DND-41 (cell line): ENCODE measurements around the gene FGFR3.

ENCODE experiments used
- ATAC-seq: fragments of 200-7000 bp; cut with Tn5 transposase; 3 replicates; pipeline ENCODE4 v1.9.1; 2021; ENCODE audit warnings: low read depth; ENCODE audit not compliant: insufficient read depth
- DNase-seq: peaks from one replicate; pipeline ENCODE4 v3.0.0-alpha.2; 2020
- H2AFZ ChIP-seq: 2 replicates; pipeline ENCODE4 v1.6.0; 2012; ENCODE audit warnings: low read depth, low read length
- H3K27ac ChIP-seq: 2 replicates; pipeline ENCODE4 v1.5.1; 2012; ENCODE audit warnings: low read length, inconsistent platforms
- H3K27me3 ChIP-seq: fragments of 200-600 bp; sonication (generic); 2 replicates; pipeline ENCODE4 v1.6.0; 2012; ENCODE audit warnings: low read length, mild to moderate bottlenecking, inconsistent platforms; ENCODE audit not compliant: insufficient read depth, poor library complexity
- H3K36me3 ChIP-seq: 2 replicates; pipeline ENCODE4 v1.5.1; 2012; ENCODE audit warnings: low read length, inconsistent platforms; ENCODE audit not compliant: insufficient read depth
- H3K4me1 ChIP-seq: 2 replicates; pipeline ENCODE4 v1.5.1; 2012; ENCODE audit warnings: mild to moderate bottlenecking, low read length; ENCODE audit not compliant: insufficient read depth
- H3K4me2 ChIP-seq: 2 replicates; pipeline ENCODE4 v1.6.0; 2012; ENCODE audit warnings: mild to moderate bottlenecking, moderate library complexity, low read length, inconsistent platforms; ENCODE audit not compliant: insufficient read depth
- H3K4me3 ChIP-seq, 2 experiments: fragments of 200-600 bp in 1 of 2; shearing (Covaris generic) in 1 of 2; 2 replicates each; pipeline ENCODE4 v1.5.1; 2012 to 2016; ENCODE audit warnings: inconsistent platforms in 2 of 2, low read length in 2 of 2, mild to moderate bottlenecking in 2 of 2, low read depth in 1 of 2, moderate library complexity in 1 of 2
- H3K79me2 ChIP-seq: 2 replicates; pipeline ENCODE4 v1.6.0; 2012; ENCODE audit warnings: low read length, inconsistent platforms; ENCODE audit not compliant: insufficient read depth
- H3K9ac ChIP-seq: 2 replicates; pipeline ENCODE4 v1.6.0; 2012; ENCODE audit warnings: low read depth, mild to moderate bottlenecking, inconsistent platforms, low read length, moderate library complexity
- H3K9me3 ChIP-seq: 2 replicates; pipeline ENCODE4 v1.5.1; 2012; ENCODE audit warnings: low read length, moderate library complexity, mild to moderate bottlenecking, inconsistent platforms; ENCODE audit not compliant: insufficient read depth, severe bottlenecking
- H4K20me1 ChIP-seq: 2 replicates; pipeline ENCODE4 v1.6.0; 2012; ENCODE audit warnings: low read length; ENCODE audit not compliant: insufficient read depth
- EZH2 ChIP-seq: IDR thresholded peaks from 3 replicates; pipeline ENCODE4 v1.6.1; 2012; ENCODE audit warnings: borderline replicate concordance, low read depth, mild to moderate bottlenecking, moderate library complexity, low read length, inconsistent platforms; ENCODE audit not compliant: severe bottlenecking
- TF ChIP-seq, protein P1 (sequence below): IDR thresholded peaks from 2 replicates; pipeline ENCODE4 v1.5.1; 2012; ENCODE audit warnings: borderline replicate concordance, low read length, moderate library complexity, mild to moderate bottlenecking; ENCODE audit not compliant: poor library complexity, severe bottlenecking; ENCODE audit errors: extremely low read depth

Gene FGFR3

DNA sequence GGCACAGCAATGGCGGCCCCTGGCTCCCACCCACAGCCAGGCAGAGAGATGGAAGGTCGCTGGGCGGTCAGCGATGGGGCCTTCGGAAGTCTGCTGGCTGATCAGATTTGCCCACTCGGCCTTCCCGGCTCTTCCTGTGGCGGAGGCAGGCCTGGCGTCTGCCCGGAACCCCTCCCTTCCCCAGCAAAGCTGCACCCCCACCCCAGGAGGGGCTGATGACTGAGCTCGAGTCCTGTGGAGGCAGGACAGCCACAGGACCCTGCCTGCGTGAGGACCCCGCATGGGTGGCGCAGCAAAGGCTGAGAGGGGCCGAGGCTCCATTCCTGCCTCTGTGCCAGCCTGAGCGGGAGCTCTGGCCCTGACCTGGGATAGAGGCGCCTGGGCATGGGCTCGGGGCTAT lies 37.0 kb upstream of the FGFR3 start:
- Histone ChIP-seq H3K4me1 (no peaks in the 10 kb centered on the region), H3K36me3 (no peaks in the 10 kb centered on the region), H3K27ac (no peak overlapping the region), H3K4me3 (no peak overlapping the region), H4K20me1 (peaks cover 5% of the 10 kb centered on the region), H3K9me3 (no peaks in the 10 kb centered on the region), H2AFZ (no peak overlapping the region), H3K27me3 (no peaks in the 10 kb centered on the region), H3K9ac (no peak overlapping the region), H3K79me2 (no peaks in the 10 kb centered on the region), H3K4me2 (no peak overlapping the region)
- DNase-seq (no peak), ATAC-seq (no peak)
- TF ChIP-seq EZH2: no peak
- TF ChIP-seq, protein P1, sequence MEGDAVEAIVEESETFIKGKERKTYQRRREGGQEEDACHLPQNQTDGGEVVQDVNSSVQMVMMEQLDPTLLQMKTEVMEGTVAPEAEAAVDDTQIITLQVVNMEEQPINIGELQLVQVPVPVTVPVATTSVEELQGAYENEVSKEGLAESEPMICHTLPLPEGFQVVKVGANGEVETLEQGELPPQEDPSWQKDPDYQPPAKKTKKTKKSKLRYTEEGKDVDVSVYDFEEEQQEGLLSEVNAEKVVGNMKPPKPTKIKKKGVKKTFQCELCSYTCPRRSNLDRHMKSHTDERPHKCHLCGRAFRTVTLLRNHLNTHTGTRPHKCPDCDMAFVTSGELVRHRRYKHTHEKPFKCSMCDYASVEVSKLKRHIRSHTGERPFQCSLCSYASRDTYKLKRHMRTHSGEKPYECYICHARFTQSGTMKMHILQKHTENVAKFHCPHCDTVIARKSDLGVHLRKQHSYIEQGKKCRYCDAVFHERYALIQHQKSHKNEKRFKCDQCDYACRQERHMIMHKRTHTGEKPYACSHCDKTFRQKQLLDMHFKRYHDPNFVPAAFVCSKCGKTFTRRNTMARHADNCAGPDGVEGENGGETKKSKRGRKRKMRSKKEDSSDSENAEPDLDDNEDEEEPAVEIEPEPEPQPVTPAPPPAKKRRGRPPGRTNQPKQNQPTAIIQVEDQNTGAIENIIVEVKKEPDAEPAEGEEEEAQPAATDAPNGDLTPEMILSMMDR: no peak

DNA sequence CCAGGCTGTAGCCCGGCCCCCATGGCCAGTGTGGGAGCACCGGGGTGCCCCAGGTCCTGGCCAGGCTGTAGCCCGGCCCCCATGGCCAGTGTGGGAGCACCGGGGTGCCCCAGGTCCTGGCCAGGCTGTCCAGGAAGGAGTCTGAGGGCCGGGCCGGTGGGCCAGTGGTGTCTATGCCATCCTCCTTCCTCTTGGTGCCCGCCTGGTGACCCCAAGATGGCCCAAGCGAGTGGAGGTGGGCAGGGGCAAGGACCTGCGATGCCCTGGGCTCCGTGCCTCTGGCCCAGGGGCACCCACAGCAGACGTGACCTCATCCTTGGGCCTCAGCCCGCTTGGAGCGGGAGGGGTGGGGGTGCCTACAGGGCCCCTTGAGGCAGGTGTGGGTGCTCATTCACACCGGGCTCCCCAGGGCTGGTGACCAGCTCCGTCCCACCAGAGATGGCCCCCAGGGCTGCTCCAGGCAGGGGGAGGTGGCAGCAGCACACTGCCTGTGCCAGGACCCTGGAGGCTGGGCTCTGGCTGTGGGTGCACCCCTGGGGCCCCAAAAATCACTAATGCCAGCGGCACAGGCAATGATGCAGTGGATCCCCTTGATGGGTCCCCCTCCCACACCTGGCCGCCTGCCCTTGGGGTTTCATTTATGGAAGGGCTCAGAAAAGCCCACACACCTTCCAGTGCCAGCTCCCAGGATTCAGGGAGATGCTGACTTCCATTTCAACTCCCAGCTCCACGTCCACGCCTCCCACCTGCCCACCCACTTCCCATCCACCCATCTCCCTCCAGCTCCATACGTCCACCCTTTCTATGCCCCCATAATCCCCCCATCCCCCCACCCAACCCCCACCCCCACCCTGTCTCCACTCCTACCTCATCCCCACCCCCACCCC lies 36.0 kb upstream of the FGFR3 start:
- Histone ChIP-seq H2AFZ (no peak overlapping the region), H3K36me3 (no peaks in the 10 kb centered on the region), H3K9ac (no peak overlapping the region), H3K79me2 (no peaks in the 10 kb centered on the region), H3K4me1 (no peaks in the 10 kb centered on the region), H3K4me2 (no peak overlapping the region), H3K4me3 (no peak overlapping the region), H4K20me1 (peaks cover 8% of the 10 kb centered on the region), H3K27me3 (no peaks in the 10 kb centered on the region), H3K27ac (no peak overlapping the region), H3K9me3 (no peaks in the 10 kb centered on the region)
- ATAC-seq (no peak), DNase-seq (no peak)
- TF ChIP-seq, protein P1: no peak
- TF ChIP-seq EZH2: no peak

DNA sequence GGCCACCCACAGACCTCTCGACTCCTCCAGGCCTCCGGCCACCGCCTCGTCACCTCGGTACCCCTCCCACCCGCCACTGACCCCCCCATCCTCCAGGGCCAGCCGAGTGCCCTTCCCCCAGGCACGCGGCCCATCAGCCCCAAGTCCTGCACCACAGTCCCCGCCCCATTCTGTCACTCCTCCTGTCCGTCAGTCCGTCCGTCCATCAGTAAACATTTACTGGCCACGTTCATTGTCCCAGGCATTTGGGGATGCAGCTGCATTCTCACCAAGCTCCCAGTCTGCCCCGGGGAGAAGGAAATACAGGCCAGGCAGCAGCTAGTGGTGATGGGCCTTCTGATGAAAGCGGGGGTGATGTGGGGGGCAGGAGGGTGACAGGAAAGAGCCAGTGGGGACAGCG lies 35.3 kb upstream of the FGFR3 start:
- H3K36me3 ChIP-seq: no peaks in the 10 kb centered on the region
- H3K27me3 ChIP-seq: no peaks in the 10 kb centered on the region
- no peak for ATAC-seq
- no peak overlapping the region for H3K4me2 ChIP-seq
- H3K27ac ChIP-seq: no peak overlapping the region
- H4K20me1 ChIP-seq: peaks cover 8% of the 10 kb centered on the region
- H3K79me2 ChIP-seq: no peaks in the 10 kb centered on the region
- H3K9me3 ChIP-seq: no peaks in the 10 kb centered on the region
- no peak for DNase-seq
- H3K4me3 ChIP-seq: no peak overlapping the region
- no peak overlapping the region for H2AFZ ChIP-seq
- H3K9ac ChIP-seq: no peak overlapping the region
- TF ChIP-seq EZH2: no peak
- TF ChIP-seq, protein P1: no peak
- H3K4me1 ChIP-seq: no peaks in the 10 kb centered on the region
